GM03348 (cell line): ENCODE results near the gene BNIP2.
"Not testable (repeated sequence)": the region's sequence is repeated elsewhere in the genome, so short reads cannot be mapped to it uniquely, and the experiment has no call there.

Experiments
- DNase-seq: peaks from one replicate; pipeline ENCODE4 v3.0.0; 2012; ENCODE audit warnings: low spot score

Gene BNIP2

GRCh38 chr15:59688423-59688781, 718 bp downstream of the BNIP2 start:
- DNase-seq: no peak

- peak; percentile 27 for DNase-seq
Measured at GRCh38 chr15:59687836-59688235, 1.3 kb downstream of the BNIP2 start.

- DNase-seq: no peak
Measured at GRCh38 chr15:59686389-59686788, 2.7 kb downstream of the BNIP2 start.

- DNase-seq: peak; percentile 39
Measured at GRCh38 chr15:59685737-59686297, 3.3 kb downstream of the BNIP2 start.

- DNase-seq: no peak
Measured at GRCh38 chr15:59680870-59681269, 8.2 kb downstream of the BNIP2 start.

- no peak for DNase-seq
Measured at GRCh38 chr15:59680346-59680745, 8.8 kb downstream of the BNIP2 start.

GRCh38 chr15:59678620-59679019, 10.5 kb downstream of the BNIP2 start:
- no peak for DNase-seq

- no peak for DNase-seq
Measured at GRCh38 chr15:59678172-59678571, 10.9 kb downstream of the BNIP2 start.

- no peak for DNase-seq
Measured at GRCh38 chr15:59676565-59676964, 12.6 kb downstream of the BNIP2 start.

- no peak for DNase-seq
Measured at GRCh38 chr15:59674361-59674877, 14.7 kb downstream of the BNIP2 start.

GRCh38 chr15:59668556-59668955, 20.6 kb downstream of the BNIP2 start:
- no peak for DNase-seq

- DNase-seq: peak; percentile 72
Measured at GRCh38 chr15:59662260-59662659, 26.9 kb downstream of the BNIP2 start.

GRCh38 chr15:59659366-59659765, 29.8 kb downstream of the BNIP2 start:
- DNase-seq: no peak

- DNase-seq: no peak
Measured at GRCh38 chr15:59657635-59658125, 31.4 kb downstream of the BNIP2 start.

- DNase-seq: peak; percentile 98
Measured at GRCh38 chr15:59656897-59657634, 32.1 kb downstream of the BNIP2 start, which contains the start of gene GTF2A2. GTF2A2 (minus strand) TSS chr15:59657515; CDS start chr15:59652277, 5,238 bp downstream.

- no peak for DNase-seq
Measured at GRCh38 chr15:59654046-59654445, 35.1 kb downstream of the BNIP2 start.

GRCh38 chr15:59649603-59650002, 39.5 kb downstream of the BNIP2 start:
- no peak for DNase-seq

GRCh38 chr15:59647085-59647484, 42.0 kb downstream of the BNIP2 start:
- no peak for DNase-seq

GRCh38 chr15:59646277-59646676, 42.8 kb downstream of the BNIP2 start:
- no peak for DNase-seq

GRCh38 chr15:59645812-59646211, 43.3 kb downstream of the BNIP2 start:
- DNase-seq: not testable (repeated sequence)

GRCh38 chr15:59644756-59645155, 44.4 kb downstream of the BNIP2 start:
- no peak for DNase-seq

GRCh38 chr15:59642351-59642750, 46.8 kb downstream of the BNIP2 start:
- DNase-seq: no peak

- DNase-seq: not testable (repeated sequence)
Measured at GRCh38 chr15:59637507-59637906, 51.6 kb downstream of the BNIP2 start.
